Limb (tissue), 2 donors: ENCODE measurements around the gene REXO1.
A peak's percentile ranks its signal among the peaks of the same experiment; 100 is the strongest.

Source experiments
- DNase-seq, 2 donors: peaks; one replicate each; pipeline ENCODE4 v3.0.0-alpha.2; 2016; ENCODE audit errors: extremely low spot score in 2 of 2

REXO1 gene

GRCh38 chr19:1767464-1767933 lies 80.8 kb downstream of the REXO1 start:
- DNase-seq, result peak; percentile 18 to 84

DNA sequence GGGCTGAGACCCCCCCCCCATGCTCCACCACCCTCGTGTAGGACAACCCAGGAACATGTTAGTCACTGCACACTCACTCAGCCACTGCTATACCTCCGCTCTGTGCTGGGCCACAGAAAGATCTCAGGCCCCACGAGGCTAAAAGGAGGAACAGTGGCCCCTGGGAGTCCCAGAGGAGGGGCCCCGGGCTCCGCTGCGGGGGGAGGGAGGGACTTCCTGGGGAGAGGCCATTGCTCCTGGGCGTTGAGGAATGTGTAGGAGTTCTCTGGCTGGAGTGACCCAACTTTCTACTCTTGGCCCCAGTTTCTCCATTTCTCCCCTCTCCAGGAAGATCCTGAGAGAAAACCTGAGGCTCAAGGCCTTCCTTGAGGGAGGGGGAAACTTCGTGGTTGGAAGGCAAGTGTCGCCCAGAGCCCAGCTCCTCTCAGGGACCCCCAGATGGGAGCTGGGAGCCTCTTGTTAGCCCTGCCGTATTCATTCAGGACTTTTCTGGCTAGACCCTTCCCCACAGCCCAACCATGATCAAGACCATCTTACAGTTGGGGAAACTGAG lies 81.4 kb downstream of the REXO1 start:
- no peak for DNase-seq

- no peak for DNase-seq
Observed at GRCh38 chr19:1765904-1766799, 82.1 kb downstream of the REXO1 start.
